ENCODE results near the gene CRAMP1. TPM values are rescaled to one million over a fixed set of nuclear protein-coding genes. Genes with fewer than 3 reads are reported as not detected.

Gene CRAMP1
- total RNA-seq, 4 donors from 2014 or later = 11.6 to 30.6 (median 17.8) TPM

- Histone ChIP-seq H3K27me3 (no peaks in the 10 kb centered on the region), H3K4me3 (peak overlapping the region; percentile 64 to 87 (median 76)), H3K36me3 (peaks cover 0 to 31% (median 9%) of the 10 kb centered on the region in 3 donors), H3K9me3 (no peaks in the 10 kb centered on the region), H3K27ac (peak overlapping the region in 3 of 4 donors; percentile 18 to 78 (median 75)), H3K4me1 (peaks cover 0 to 19% (median 2%) of the 10 kb centered on the region in 4 donors)
- 4 to 17% methylated on average over 5 to 13 of the region's 45 CpGs for WGBS, 2 donors
- DNase-seq (ENCODE audit: low spot score in 2 of 2) = peak; percentile 16 to 20
- TF ChIP-seq POLR2A (IDR thresholded peaks at IDR 0.05) (no peak), EP300 (IDR thresholded peaks at IDR 0.05) (no peak), CTCF (IDR thresholded peaks at IDR 0.05) (no peak)
Measured at GRCh38 chr16:1678500-1679098, 66.4 kb downstream of the CRAMP1 start.

DNA sequence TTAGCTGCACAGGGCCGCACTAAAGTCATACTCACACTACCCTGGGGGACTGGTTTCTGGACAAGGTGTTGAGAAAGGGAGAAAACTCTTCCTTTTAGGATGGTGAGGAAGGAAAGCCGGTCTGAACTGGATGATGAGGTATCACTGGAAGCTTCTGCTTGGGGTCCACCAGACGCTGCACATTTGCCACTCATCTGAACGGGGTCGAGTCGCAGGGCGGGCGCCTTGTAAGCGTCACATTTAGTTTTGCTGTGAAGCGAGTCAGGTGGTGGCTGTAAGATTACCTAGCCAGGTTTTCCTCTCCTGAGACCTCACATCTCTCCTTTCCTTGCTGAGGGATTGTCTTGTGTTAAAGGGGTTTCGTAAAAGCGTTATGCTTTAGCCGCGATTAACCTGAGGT is 68.2 kb downstream of the CRAMP1 start:
- no peak for TF ChIP-seq POLR2A (IDR thresholded peaks at IDR 0.05)
- Histone ChIP-seq H3K4me1 (peaks cover 0 to 19% (median 2%) of the 10 kb centered on the region in 4 donors), H3K4me3 (no peak overlapping the region), H3K9me3 (no peaks in the 10 kb centered on the region), H3K27ac (no peak overlapping the region), H3K27me3 (no peaks in the 10 kb centered on the region), H3K36me3 (peaks cover 0 to 28% (median 2%) of the 10 kb centered on the region in 3 donors)
- no peak for DNase-seq (ENCODE audit: low spot score in 2 of 2)
- 94 to 95% methylated on average over 14 of the region's 14 CpGs for WGBS, 2 donors

DNA sequence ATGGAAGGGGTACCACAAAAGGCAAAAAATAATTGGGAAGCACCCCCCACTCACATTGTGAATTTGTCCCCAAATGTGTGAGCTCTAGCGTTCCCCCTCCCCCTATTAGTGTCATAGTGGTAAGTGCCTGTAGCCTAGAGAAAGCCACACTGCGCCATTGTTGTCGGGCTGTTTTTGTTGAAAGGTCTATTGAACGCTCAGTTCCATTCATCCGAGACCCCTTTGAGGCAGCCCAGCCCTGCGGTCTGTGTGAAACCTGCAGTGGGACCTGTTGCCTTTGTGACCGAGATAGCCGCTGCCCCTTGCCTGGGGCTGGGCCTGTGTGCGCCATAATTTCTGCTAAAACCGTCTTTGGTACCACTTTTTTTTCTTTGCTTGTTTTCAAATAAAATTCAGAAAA is 68.9 kb downstream of the CRAMP1 start:
- Histone ChIP-seq H3K36me3 (peaks cover 0 to 28% (median 0%) of the 10 kb centered on the region in 3 donors), H3K9me3 (no peaks in the 10 kb centered on the region), H3K4me3 (no peak overlapping the region), H3K27me3 (no peaks in the 10 kb centered on the region), H3K4me1 (peaks cover 0 to 19% (median 2%) of the 10 kb centered on the region in 4 donors), H3K27ac (no peak overlapping the region)
- 73 to 76% methylated on average over 10 of the region's 10 CpGs for WGBS, 2 donors
- DNase-seq (ENCODE audit: low spot score in 2 of 2) = no peak
- TF ChIP-seq POLR2A (IDR thresholded peaks at IDR 0.05) (no peak), CTCF (IDR thresholded peaks at IDR 0.05) (no peak), EP300 (IDR thresholded peaks at IDR 0.05) (no peak)

GRCh38 chr16:1687427-1688316 is 75.5 kb downstream of the CRAMP1 start:
- Histone ChIP-seq H3K4me1 (no peaks in the 10 kb centered on the region), H3K36me3 (peaks cover 0 to 89% (median 9%) of the 10 kb centered on the region in 3 donors), H3K27me3 (no peaks in the 10 kb centered on the region), H3K4me3 (no peak overlapping the region), H3K27ac (no peak overlapping the region), H3K9me3 (no peaks in the 10 kb centered on the region)
- no peak for TF ChIP-seq CTCF (IDR thresholded peaks at IDR 0.05)
- TF ChIP-seq POLR2A (IDR thresholded peaks at IDR 0.05) = no peak
- TF ChIP-seq EP300 (IDR thresholded peaks at IDR 0.05) = no peak
- no peak for DNase-seq (ENCODE audit: low spot score in 2 of 2)
- 91% methylated on average over 17 of the region's 17 CpGs for WGBS, 2 donors

GRCh38 chr16:1688807-1689560 is 76.8 kb downstream of the CRAMP1 start:
- TF ChIP-seq CTCF (IDR thresholded peaks at IDR 0.05) = no peak
- no peaks in the 10 kb centered on the region for H3K27me3 ChIP-seq
- 85 to 90% methylated on average over 10 of the region's 10 CpGs for WGBS, 2 donors
- H3K9me3 ChIP-seq = no peaks in the 10 kb centered on the region
- no peaks in the 10 kb centered on the region for H3K4me1 ChIP-seq
- no peak overlapping the region for H3K4me3 ChIP-seq
- no peak for DNase-seq (ENCODE audit: low spot score in 2 of 2)
- no peak overlapping the region for H3K27ac ChIP-seq
- peaks cover 0 to 93% (median 9%) of the 10 kb centered on the region in 3 donors for H3K36me3 ChIP-seq

Measured in tibial nerve (tissue), 4 donors.